ENCODE data around the gene TMEM123. TPM values are rescaled to one million over a fixed set of nuclear protein-coding genes. Genes with fewer than 3 reads are reported as not detected.

TMEM123 gene
- total and polyA plus RNA-seq, 2 of the 13 experiments (the other 11 are each of a cell fraction or from before 2014, with no cell fraction given) = 365 to 2,761 TPM

GRCh38 chr11:102438311-102439062 is 14.1 kb downstream of the TMEM123 start (continued):
- TF ChIP-seq REL (CRISPR knock-in tag; conservative IDR thresholded peaks at IDR 0.05) (0 out of 2 replicates have a peak, but pooled peaks have one; percentile 39), ZMAT3 (CRISPR knock-in tag; conservative IDR thresholded peaks at IDR 0.05) (no peak), CAMTA2 (CRISPR knock-in tag; IDR thresholded peaks at IDR 0.05; ENCODE audit: borderline replicate concordance) (0 out of 2 replicates have a peak, but pooled peaks have one; percentile 28), CBFB (CRISPR knock-in tag; IDR thresholded peaks at IDR 0.05) (0 out of 2 replicates have a peak, but pooled peaks have one; percentile 35), KLF6 (CRISPR knock-in tag; IDR thresholded peaks at IDR 0.05) (peak; percentile 59; the same call in 1 of the 2 replicates), HDAC1 (CRISPR knock-in tag; IDR thresholded peaks at IDR 0.05) (0 out of 2 replicates have a peak, but pooled peaks have one; percentile 48), STAG1 (CRISPR knock-in tag; IDR thresholded peaks at IDR 0.05) (peak; percentile 17; the same call in 1 of the 2 replicates), NFATC3 (CRISPR knock-in tag; IDR thresholded peaks at IDR 0.05) (0 out of 2 replicates have a peak, but pooled peaks have one; percentile 75), AHR (CRISPR knock-in tag; IDR thresholded peaks at IDR 0.05) (no peak), POLR2G (IDR thresholded peaks at IDR 0.05; ENCODE audit: low read depth, low read length) (no peak), RORA (CRISPR knock-in tag; IDR thresholded peaks at IDR 0.05) (no peak), HNF4A (CRISPR knock-in tag; IDR thresholded peaks at IDR 0.05) (peak; percentile 64), DNMT1 (CRISPR knock-in tag; IDR thresholded peaks at IDR 0.05) (no peak), ZMYM4 (CRISPR knock-in tag; IDR thresholded peaks at IDR 0.05) (peak; percentile 89), ZC3H4 (CRISPR knock-in tag; IDR thresholded peaks at IDR 0.05; ENCODE audit: borderline replicate concordance) (no peak), GMEB1 (CRISPR knock-in tag; IDR thresholded peaks at IDR 0.05; ENCODE audit: borderline replicate concordance) (no peak), PHB2 (IDR thresholded peaks at IDR 0.05; ENCODE audit: partially characterized antibody) (no peak), KAT2B (IDR thresholded peaks at IDR 0.05; ENCODE audit: borderline replicate concordance, low read depth, low read length) (no peak)
- TF ChIP-seq, protein P1, sequence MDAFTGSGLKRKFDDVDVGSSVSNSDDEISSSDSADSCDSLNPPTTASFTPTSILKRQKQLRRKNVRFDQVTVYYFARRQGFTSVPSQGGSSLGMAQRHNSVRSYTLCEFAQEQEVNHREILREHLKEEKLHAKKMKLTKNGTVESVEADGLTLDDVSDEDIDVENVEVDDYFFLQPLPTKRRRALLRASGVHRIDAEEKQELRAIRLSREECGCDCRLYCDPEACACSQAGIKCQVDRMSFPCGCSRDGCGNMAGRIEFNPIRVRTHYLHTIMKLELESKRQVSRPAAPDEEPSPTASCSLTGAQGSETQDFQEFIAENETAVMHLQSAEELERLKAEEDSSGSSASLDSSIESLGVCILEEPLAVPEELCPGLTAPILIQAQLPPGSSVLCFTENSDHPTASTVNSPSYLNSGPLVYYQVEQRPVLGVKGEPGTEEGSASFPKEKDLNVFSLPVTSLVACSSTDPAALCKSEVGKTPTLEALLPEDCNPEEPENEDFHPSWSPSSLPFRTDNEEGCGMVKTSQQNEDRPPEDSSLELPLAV (CRISPR knock-in tag; conservative IDR thresholded peaks at IDR 0.05; ENCODE audit: low read depth) = no peak
- TF ChIP-seq, protein P2, sequence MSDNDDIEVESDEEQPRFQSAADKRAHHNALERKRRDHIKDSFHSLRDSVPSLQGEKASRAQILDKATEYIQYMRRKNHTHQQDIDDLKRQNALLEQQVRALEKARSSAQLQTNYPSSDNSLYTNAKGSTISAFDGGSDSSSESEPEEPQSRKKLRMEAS (IDR thresholded peaks at IDR 0.05) = peak; percentile 72
- TF ChIP-seq, protein P3, sequence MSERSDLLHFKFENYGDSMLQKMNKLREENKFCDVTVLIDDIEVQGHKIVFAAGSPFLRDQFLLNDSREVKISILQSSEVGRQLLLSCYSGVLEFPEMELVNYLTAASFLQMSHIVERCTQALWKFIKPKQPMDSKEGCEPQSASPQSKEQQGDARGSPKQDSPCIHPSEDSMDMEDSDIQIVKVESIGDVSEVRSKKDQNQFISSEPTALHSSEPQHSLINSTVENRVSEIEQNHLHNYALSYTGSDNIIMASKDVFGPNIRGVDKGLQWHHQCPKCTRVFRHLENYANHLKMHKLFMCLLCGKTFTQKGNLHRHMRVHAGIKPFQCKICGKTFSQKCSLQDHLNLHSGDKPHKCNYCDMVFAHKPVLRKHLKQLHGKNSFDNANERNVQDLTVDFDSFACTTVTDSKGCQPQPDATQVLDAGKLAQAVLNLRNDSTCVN (CRISPR knock-in tag; IDR thresholded peaks at IDR 0.05; ENCODE audit: borderline replicate concordance) = peak; percentile 75; the same call in 1 of the 2 replicates
- TF ChIP-seq, protein P4, sequence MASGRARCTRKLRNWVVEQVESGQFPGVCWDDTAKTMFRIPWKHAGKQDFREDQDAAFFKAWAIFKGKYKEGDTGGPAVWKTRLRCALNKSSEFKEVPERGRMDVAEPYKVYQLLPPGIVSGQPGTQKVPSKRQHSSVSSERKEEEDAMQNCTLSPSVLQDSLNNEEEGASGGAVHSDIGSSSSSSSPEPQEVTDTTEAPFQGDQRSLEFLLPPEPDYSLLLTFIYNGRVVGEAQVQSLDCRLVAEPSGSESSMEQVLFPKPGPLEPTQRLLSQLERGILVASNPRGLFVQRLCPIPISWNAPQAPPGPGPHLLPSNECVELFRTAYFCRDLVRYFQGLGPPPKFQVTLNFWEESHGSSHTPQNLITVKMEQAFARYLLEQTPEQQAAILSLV (CRISPR knock-in tag; IDR thresholded peaks at IDR 0.05; ENCODE audit: borderline replicate concordance) = no peak
- TF ChIP-seq, protein P5, sequence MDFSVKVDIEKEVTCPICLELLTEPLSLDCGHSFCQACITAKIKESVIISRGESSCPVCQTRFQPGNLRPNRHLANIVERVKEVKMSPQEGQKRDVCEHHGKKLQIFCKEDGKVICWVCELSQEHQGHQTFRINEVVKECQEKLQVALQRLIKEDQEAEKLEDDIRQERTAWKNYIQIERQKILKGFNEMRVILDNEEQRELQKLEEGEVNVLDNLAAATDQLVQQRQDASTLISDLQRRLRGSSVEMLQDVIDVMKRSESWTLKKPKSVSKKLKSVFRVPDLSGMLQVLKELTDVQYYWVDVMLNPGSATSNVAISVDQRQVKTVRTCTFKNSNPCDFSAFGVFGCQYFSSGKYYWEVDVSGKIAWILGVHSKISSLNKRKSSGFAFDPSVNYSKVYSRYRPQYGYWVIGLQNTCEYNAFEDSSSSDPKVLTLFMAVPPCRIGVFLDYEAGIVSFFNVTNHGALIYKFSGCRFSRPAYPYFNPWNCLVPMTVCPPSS (IDR thresholded peaks at IDR 0.05) = no peak

Data from HepG2 (cell line).